Kidney epithelial cell (primary cell): ENCODE data around the gene TCL1B. TPM values are rescaled to one million over a fixed set of nuclear protein-coding genes. Genes with fewer than 3 reads are reported as not detected.

ENCODE experiments used
- DNase-seq: peaks from one replicate; pipeline ENCODE4 v3.0.0-alpha.2; 2010; ENCODE audit warnings: low read depth
- H3K27me3 ChIP-seq: 2 replicates; pipeline ENCODE4 v1.6.0; 2011; ENCODE audit warnings: low read length; ENCODE audit not compliant: control insufficient read depth, insufficient read depth
- H3K36me3 ChIP-seq: 2 replicates; pipeline ENCODE4 v1.5.1; 2011; ENCODE audit warnings: low read length; ENCODE audit not compliant: control insufficient read depth, insufficient read depth
- H3K4me3 ChIP-seq: 2 replicates; pipeline ENCODE4 v1.5.1; 2011; ENCODE audit warnings: low read depth, mild to moderate bottlenecking, control low read depth, low read length
- CTCF ChIP-seq: IDR thresholded peaks from 2 replicates; pipeline ENCODE4 v1.5.1; 2011; ENCODE audit warnings: mild to moderate bottlenecking, moderate library complexity, low read length, control low read depth, inconsistent platforms; ENCODE audit not compliant: insufficient read depth, poor library complexity, severe bottlenecking
- total RNA-seq: library from RNA; depleted of rRNA; stranded (reverse); fragments of >200 nt; gene quantifications from 2 replicates; pipeline ENCODE4 v1.2.3, GENCODE V29; 2015

TCL1B gene
- total RNA-seq, 1 donor from 2014 or later = not detected

- Histone ChIP-seq H3K36me3 (no peaks in the 10 kb centered on the region), H3K4me3 (no peak overlapping the region), H3K27me3 (no peaks in the 10 kb centered on the region)
- TF ChIP-seq CTCF = no peak
- DNase-seq = no peak
Observed at GRCh38 chr14:95651028-95651427, 35.2 kb upstream of the TCL1B start.

- H3K36me3 ChIP-seq = no peaks in the 10 kb centered on the region
- no peak for DNase-seq
- H3K4me3 ChIP-seq = no peak overlapping the region
- no peaks in the 10 kb centered on the region for H3K27me3 ChIP-seq
- TF ChIP-seq CTCF = no peak
Observed at GRCh38 chr14:95651821-95652583, 34.2 kb upstream of the TCL1B start.

- no peak overlapping the region for H3K4me3 ChIP-seq
- no peaks in the 10 kb centered on the region for H3K36me3 ChIP-seq
- no peak for DNase-seq
- H3K27me3 ChIP-seq = no peaks in the 10 kb centered on the region
- TF ChIP-seq CTCF = no peak
Observed at GRCh38 chr14:95652690-95653089, 33.5 kb upstream of the TCL1B start.

GRCh38 chr14:95655461-95655860 is 30.8 kb upstream of the TCL1B start:
- Histone ChIP-seq H3K36me3 (no peaks in the 10 kb centered on the region), H3K4me3 (no peak overlapping the region), H3K27me3 (no peaks in the 10 kb centered on the region)
- DNase-seq = no peak
- no peak for TF ChIP-seq CTCF

- TF ChIP-seq CTCF = no peak
- Histone ChIP-seq H3K4me3 (no peak overlapping the region), H3K27me3 (no peaks in the 10 kb centered on the region), H3K36me3 (no peaks in the 10 kb centered on the region)
- DNase-seq = no peak
Observed at GRCh38 chr14:95656634-95657033, 29.6 kb upstream of the TCL1B start.

- Histone ChIP-seq H3K4me3 (no peak overlapping the region), H3K27me3 (no peaks in the 10 kb centered on the region), H3K36me3 (no peaks in the 10 kb centered on the region)
- TF ChIP-seq CTCF = no peak
- DNase-seq = no peak
Observed at GRCh38 chr14:95657454-95657853, 28.8 kb upstream of the TCL1B start.
